Measurements from ENCODE around the gene CTNNA3.

CTNNA3 gene

GRCh38 chr10:66472156-66472555, 1223.8 kb downstream of the CTNNA3 start:
- TF ChIP-seq CTCF (IDR thresholded peaks at IDR 0.05; ENCODE audit: poor library complexity, severe bottlenecking), result no peak
- Histone ChIP-seq H3K36me3 (ENCODE audit: low read depth) (no peaks in the 10 kb centered on the region), H3K9me3 (ENCODE audit: severe bottlenecking) (peaks cover 2% of the 10 kb centered on the region), H3K27ac (ENCODE audit: poor library complexity, severe bottlenecking) (no peak overlapping the region), H3K27me3 (ENCODE audit: insufficient read depth, poor library complexity, severe bottlenecking) (no peaks in the 10 kb centered on the region), H3K4me3 (ENCODE audit: severe bottlenecking) (no peak overlapping the region), H3K4me1 (ENCODE audit: insufficient read depth, poor library complexity, severe bottlenecking) (no peaks in the 10 kb centered on the region)
- no peak for DNase-seq (ENCODE audit: low spot score)
- ATAC-seq (ENCODE audit: low read depth), result no peak

DNA sequence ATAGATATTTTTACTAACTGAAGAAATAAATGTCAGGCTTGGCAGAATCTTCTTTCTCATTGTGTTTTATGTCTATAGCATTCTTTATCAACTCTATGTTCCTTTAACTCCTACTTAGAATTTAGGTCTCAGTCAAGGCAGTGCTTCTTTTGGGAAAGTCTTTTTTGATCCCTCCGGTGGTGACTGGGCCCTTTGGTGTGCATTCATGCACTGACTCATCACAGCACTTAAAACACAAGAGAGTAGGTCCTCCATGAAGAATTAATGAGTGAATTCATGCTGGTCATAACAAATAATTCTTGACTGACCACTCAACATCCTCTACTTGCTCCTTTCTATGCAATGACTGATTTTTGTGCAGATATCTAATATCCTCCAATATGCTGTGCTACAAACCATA, 1229.0 kb downstream of the CTNNA3 start:
- Histone ChIP-seq H3K9me3 (ENCODE audit: severe bottlenecking) (peaks cover 2% of the 10 kb centered on the region), H3K27me3 (ENCODE audit: insufficient read depth, poor library complexity, severe bottlenecking) (no peaks in the 10 kb centered on the region), H3K4me3 (ENCODE audit: severe bottlenecking) (no peak overlapping the region), H3K27ac (ENCODE audit: poor library complexity, severe bottlenecking) (no peak overlapping the region), H3K36me3 (ENCODE audit: low read depth) (no peaks in the 10 kb centered on the region), H3K4me1 (ENCODE audit: insufficient read depth, poor library complexity, severe bottlenecking) (no peaks in the 10 kb centered on the region)
- no peak for ATAC-seq (ENCODE audit: low read depth)
- TF ChIP-seq CTCF (IDR thresholded peaks at IDR 0.05; ENCODE audit: poor library complexity, severe bottlenecking), result no peak
- no peak for DNase-seq (ENCODE audit: low spot score)

GRCh38 chr10:66466622-66467021, 1229.4 kb downstream of the CTNNA3 start:
- no peak for TF ChIP-seq CTCF (IDR thresholded peaks at IDR 0.05; ENCODE audit: poor library complexity, severe bottlenecking)
- no peak for DNase-seq (ENCODE audit: low spot score)
- H3K4me1 ChIP-seq (ENCODE audit: insufficient read depth, poor library complexity, severe bottlenecking), result no peaks in the 10 kb centered on the region
- H3K9me3 ChIP-seq (ENCODE audit: severe bottlenecking), result peaks cover 2% of the 10 kb centered on the region
- H3K36me3 ChIP-seq (ENCODE audit: low read depth), result no peaks in the 10 kb centered on the region
- no peak overlapping the region for H3K27ac ChIP-seq (ENCODE audit: poor library complexity, severe bottlenecking)
- H3K4me3 ChIP-seq (ENCODE audit: severe bottlenecking), result no peak overlapping the region
- H3K27me3 ChIP-seq (ENCODE audit: insufficient read depth, poor library complexity, severe bottlenecking), result no peaks in the 10 kb centered on the region
- no peak for ATAC-seq (ENCODE audit: low read depth)

DNA sequence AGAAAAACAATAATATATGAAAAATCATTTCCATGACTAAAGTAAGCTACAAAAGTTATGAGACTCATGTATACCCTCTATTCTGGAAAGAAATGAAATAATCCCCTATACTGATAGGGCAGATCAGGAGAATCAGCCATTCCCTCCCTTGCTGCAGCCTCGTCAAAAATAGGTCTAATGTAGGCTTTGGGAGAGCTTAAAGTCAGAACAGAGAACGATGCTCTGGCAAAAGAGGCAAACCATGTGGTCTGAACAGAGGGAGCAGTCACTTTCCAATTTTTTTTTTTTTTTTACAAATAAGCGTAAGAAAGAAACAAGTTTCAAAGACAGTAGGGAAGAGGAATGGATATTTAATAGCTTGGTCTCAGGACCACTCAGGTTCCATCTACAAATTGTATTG, 1232.4 kb downstream of the CTNNA3 start:
- H3K36me3 ChIP-seq (ENCODE audit: low read depth), result no peaks in the 10 kb centered on the region
- no peak overlapping the region for H3K4me3 ChIP-seq (ENCODE audit: severe bottlenecking)
- TF ChIP-seq CTCF (IDR thresholded peaks at IDR 0.05; ENCODE audit: poor library complexity, severe bottlenecking), result no peak
- H3K4me1 ChIP-seq (ENCODE audit: insufficient read depth, poor library complexity, severe bottlenecking), result no peaks in the 10 kb centered on the region
- DNase-seq (ENCODE audit: low spot score) (no peak), ATAC-seq (ENCODE audit: low read depth) (no peak)
- H3K9me3 ChIP-seq (ENCODE audit: severe bottlenecking), result peaks cover 2% of the 10 kb centered on the region
- no peaks in the 10 kb centered on the region for H3K27me3 ChIP-seq (ENCODE audit: insufficient read depth, poor library complexity, severe bottlenecking)
- no peak overlapping the region for H3K27ac ChIP-seq (ENCODE audit: poor library complexity, severe bottlenecking)

DNA sequence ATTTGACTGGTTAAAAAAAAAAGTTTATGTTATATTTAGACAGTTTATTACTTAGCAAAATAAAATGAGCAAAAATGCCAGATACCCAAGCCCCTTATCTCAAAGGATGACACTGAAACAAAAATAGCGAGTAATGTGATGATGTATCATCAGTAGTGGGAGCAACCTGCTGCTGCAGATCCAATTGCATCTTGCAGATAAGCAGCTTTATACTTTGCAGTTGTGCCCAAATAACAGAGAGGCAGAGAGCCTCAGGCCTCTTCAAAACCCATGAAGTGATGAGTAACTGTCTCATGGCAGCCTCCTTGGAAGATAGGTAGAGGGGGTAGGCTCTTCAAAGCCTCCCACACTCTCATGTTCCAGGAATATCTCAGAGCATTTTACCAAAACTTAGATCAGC, 1238.4 kb downstream of the CTNNA3 start:
- TF ChIP-seq CTCF (IDR thresholded peaks at IDR 0.05; ENCODE audit: poor library complexity, severe bottlenecking), result no peak
- Histone ChIP-seq H3K4me1 (ENCODE audit: insufficient read depth, poor library complexity, severe bottlenecking) (no peaks in the 10 kb centered on the region), H3K27me3 (ENCODE audit: insufficient read depth, poor library complexity, severe bottlenecking) (no peaks in the 10 kb centered on the region), H3K4me3 (ENCODE audit: severe bottlenecking) (no peak overlapping the region), H3K9me3 (ENCODE audit: severe bottlenecking) (no peaks in the 10 kb centered on the region), H3K27ac (ENCODE audit: poor library complexity, severe bottlenecking) (no peak overlapping the region), H3K36me3 (ENCODE audit: low read depth) (no peaks in the 10 kb centered on the region)
- ATAC-seq (ENCODE audit: low read depth) (no peak), DNase-seq (ENCODE audit: low spot score) (no peak)
